Mucosa of gallbladder (tissue), 1 donor: ENCODE measurements around the gene MOB2. TPM values are rescaled to one million over a fixed set of nuclear protein-coding genes. Genes with fewer than 3 reads are reported as not detected.
"Not testable (repeated sequence)": the region's sequence is repeated elsewhere in the genome, so short reads cannot be mapped to it uniquely, and the experiment has no call there.

ENCODE experiments used
- DNase-seq: peaks from one replicate; pipeline ENCODE4 v3.0.0-alpha.2; 2020; ENCODE audit warnings: low spot score
- total RNA-seq: library from RNA; stranded (reverse); gene quantifications from one replicate; pipeline ENCODE4 v1.2.1, GENCODE V29; 2021
- donor health status: DM: no; HTN: no; CAD: no.

Gene MOB2
- total RNA-seq, 1 donor from 2014 or later = 73.4 TPM

DNA sequence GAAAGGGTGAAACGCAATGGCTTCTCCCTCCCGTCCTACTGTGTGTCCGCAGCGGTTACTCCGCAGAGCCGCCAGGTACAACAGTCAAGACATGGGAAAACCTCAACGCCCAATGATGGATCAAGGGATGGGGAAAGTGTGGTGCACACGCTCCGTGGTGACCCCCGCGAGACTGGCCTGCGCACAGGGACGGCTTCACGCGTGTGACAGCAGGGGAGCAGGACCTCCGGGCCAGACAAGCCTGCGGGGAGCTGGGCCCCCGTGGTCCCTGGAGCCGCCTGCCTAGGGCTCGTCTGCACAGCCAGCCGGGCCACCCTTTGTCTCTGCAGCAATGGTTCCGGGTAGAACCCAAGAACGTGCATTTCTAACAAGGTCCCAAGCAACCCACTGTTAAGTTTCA lies 31.7 kb upstream of the MOB2 start:
- no peak for DNase-seq

DNA sequence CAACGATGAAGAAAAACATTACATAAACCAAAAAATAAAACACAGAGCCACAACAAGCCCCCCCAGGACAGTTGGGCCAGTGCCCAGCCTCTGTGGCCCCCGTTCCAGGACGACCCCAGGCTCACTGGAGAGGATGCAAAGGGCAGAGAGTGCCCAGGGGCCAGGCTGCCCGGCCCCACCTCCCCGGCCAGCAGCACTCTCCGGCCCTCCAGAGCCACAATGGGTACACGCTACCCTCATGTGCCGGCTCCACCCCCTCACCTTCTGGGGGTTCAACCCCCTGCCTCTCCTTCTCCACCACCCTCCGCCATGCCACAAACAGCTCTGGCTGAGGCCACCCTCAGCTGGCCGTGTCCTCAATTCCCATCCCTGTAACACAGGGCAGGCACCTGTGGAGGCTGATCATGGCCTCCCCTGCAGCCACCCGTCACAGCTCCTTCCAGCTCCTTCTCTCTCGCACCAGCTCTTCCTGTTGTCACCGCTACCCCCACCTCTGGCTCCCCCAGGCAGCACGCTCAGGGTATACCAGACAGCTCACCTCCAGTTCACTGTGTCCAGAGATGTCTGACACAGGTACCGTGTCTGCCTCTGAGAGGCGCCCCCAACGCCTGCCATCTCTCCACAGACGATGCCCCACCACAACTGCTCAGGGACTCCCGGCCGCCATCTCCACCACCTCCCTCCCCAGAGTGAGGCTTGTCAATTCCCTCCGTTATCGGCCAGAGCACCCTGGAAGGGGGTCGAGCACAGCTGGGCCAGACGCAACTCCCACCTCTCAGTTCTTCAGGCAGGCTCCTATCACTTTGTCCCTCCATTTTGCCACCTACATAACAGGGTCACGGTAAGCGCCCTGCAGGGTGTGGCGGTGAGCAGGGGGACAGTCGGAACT lies 30.8 kb upstream of the MOB2 start:
- no peak for DNase-seq

DNA sequence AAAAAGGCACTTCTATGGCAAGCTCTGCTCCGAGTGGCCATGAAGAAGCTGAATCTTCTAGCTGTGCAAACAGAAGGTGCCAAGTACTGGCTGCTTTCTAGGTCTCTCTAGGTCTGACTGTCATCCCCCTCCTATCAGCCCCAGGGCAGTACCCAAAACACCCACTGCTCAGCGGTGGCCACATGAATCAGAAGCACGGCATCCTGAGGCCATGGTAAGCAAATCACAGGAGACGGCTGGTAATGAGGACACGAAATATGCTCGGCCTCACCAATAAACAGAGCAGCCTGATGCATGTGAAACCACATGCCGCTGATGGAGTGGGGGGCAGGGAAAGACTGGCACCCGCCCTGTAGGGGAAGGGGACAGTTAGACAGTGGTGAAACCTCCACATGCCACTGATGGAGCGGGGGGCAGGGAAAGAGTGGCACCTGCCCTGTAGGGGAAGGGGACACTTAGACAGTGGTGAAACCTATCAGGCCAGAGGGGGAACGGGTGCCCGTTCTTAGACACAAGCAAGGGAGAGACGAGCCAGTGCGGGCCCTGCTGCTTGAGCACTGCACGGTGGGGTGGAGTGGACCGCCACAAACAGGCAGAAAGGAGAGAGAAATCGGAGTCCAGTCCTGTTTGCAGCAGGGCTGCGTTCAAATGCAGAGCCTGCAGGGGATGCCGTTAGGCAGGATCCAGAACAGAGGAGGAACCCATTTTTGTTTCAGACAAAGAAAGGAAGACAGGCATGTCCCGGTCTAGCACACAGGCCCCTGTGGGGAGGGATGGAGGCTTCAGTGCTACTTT lies 29.9 kb upstream of the MOB2 start:
- no peak for DNase-seq

- peak; percentile 73 for DNase-seq
Observed at GRCh38 chr11:1515082-1516060, 28.8 kb upstream of the MOB2 start.

- DNase-seq = no peak
Observed at GRCh38 chr11:1514336-1515061, 27.9 kb upstream of the MOB2 start.

DNA sequence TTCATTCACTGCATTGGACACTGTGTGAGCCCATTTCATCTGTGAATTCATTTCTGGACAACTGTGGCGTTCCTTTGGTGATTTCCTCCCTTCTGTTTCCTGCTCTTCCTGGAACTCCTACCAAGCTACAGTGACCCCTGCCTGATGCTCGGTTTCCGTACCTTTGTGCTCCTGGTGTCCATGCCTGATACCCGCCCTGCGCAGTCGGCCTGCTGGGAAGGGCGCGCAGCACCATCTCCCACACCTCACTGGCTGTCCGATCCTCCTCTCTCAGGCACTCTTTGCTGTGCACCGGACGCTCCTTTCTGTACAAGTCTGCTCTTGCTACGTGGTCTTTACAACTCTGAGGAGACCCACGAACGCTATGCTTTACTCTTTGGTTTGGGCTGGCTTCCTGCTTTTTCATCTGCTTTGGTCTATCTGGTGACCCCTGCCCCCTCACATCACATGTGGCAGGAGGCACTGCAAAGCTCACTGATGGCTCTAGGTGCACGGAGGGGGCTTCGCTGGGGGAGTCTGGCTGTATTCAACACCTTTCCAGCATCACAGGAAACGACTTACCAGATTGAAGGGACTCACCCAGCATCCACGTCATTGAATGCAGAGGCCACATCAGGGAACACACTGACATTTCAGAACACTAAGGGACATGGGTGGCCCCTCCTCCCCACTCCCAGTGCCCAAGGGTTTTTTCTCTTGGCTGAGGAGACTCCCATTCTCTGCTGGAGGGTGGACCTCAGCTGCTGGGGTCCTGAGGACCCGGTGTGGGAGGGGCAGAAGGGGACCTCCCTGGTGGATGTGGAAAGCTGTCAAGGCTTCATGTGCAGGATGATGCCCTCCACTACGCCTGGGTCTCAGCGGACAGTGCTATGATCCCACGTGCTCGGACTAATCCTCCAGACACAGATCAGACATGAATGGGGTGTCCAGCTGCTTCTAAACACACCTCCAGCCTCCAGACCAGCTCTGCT lies 27.0 kb upstream of the MOB2 start:
- DNase-seq = no peak

DNA sequence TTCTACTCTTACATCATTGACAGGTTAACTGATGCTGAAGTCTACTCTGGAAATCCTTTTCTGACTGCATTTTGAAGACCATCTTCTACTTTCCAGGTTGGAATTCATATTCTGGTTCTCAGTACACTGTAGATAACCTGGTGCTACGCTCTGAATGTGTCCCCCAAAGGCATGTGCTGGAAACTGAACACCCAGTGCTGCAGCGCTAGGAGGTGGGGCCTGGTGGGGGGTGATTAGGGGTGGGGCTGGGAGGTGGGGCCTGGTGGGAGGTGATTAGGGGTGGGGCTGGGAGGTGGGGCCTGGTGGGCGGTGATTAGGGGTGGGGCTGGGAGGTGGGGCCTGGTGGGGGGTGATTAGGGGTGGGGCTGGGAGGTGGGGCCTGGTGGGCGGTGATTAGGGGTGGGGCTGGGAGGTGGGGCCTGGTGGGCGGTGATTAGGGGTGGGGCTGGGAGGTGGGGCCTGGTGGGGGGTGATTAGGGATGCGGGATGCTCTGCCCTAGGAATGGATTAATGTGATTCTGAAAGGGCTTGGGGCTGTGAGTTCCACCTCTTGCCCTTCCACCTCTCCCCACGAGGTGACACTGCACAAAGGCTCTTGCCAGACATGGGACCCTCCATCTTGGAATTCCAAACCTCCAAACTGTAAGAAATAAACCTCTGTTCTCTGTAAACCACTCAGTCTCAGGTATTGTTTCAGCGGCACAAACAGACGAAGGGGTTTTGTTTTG lies 26.1 kb upstream of the MOB2 start:
- not testable (repeated sequence) for DNase-seq

GRCh38 chr11:1511937-1512496 lies 25.4 kb upstream of the MOB2 start:
- DNase-seq = no peak

- DNase-seq = no peak
Observed at GRCh38 chr11:1510928-1511327, 24.3 kb upstream of the MOB2 start.

- DNase-seq = not testable (repeated sequence)
Observed at GRCh38 chr11:1510351-1510750, 23.8 kb upstream of the MOB2 start.

DNA sequence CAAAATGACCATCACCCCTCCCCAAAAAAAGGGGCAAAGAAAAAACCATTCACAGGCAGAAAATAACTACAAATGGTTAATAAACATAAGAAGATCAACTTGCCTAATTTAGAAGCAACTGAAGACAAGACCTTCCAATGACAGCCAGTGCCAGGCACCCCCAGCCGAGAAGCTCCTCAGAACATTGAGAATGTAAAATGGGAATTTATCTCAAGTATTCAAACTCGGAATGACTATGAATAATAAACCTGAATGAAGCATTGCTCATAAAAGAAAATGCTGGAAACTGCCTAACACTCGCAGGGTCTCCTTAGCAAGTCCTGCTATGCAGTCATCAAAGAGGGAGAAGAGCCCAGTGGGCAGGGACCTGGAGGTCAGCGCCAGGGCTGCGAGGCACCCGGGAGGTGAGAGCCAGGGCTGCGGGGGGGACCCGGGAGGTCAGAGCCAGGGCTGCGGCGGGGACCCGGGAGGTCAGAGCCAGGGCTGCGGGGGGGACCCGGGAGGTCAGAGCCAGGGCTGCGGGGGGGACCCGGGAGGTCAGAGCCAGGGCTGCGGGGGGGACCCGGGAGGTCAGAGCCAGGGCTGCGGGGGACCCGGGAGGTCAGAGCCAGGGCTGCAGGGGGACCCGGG lies 23.2 kb upstream of the MOB2 start:
- no peak for DNase-seq

DNA sequence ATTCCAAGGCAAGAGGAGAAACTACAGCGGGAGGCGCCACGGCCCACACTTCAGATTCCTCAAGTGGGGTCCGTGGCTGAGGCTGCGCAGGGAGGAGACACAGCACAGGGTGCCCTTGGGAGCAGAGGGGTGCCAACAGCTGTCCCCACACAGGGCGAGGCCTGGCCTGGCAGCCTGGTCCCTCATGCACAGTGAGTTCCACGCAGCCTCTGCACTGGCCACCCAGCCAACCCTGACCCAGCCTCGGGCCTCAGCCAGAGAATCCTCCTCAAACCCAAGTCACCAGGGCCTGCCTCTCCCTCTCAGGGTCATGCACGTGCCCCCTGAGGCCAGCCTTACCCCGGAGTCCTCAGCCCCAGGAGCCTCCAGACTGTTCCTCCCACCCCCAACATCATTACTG lies 22.4 kb upstream of the MOB2 start:
- no peak for DNase-seq

- no peak for DNase-seq
Observed at GRCh38 chr11:1508491-1508891, 21.9 kb upstream of the MOB2 start.

- no peak for DNase-seq
Observed at GRCh38 chr11:1507381-1508140, 21.0 kb upstream of the MOB2 start.

DNA sequence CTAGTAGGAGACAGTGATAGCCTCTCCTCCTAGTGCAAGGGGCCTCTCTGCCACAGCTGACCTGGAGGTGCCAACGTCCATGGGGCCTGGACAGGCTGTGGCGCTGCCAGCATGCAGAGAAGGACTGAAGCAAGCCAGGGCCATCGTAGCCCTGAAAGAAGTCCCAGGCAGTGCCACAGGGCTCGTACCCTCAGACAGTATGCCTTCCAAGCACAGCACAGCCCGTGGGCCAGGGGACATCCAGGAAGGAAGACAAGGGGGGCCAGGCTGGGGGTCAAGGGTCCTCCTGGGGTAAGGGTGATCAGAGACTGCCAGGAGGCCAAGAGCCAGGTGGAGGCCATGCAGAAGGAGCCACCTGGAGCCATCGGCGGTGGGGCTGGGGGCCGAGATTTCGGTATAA lies 20.4 kb upstream of the MOB2 start:
- no peak for DNase-seq

- no peak for DNase-seq
Observed at GRCh38 chr11:1505480-1505879, 18.9 kb upstream of the MOB2 start.

- DNase-seq = no peak
Observed at GRCh38 chr11:1504581-1505290, 18.2 kb upstream of the MOB2 start.
